Osteocyte (in vitro differentiated cells): Measurements from ENCODE around the gene TOP1. TPM values are rescaled to one million over a fixed set of nuclear protein-coding genes. Genes with fewer than 3 reads are reported as not detected.

Experiments used
- DNase-seq: peaks from one replicate; pipeline ENCODE4 v3.0.0; 2021; ENCODE audit warnings: mixed read lengths; ENCODE audit not compliant: unreplicated experiment; ENCODE audit errors: extremely low spot score
- H3K27ac Mint-ChIP-seq: one replicate; pipeline ENCODE4 v1.8.0; 2021; ENCODE audit warnings: mild to moderate bottlenecking, mixed read lengths; ENCODE audit not compliant: unreplicated experiment
- H3K27me3 Mint-ChIP-seq: one replicate; pipeline ENCODE4 v1.8.0; 2021; ENCODE audit warnings: mixed read lengths; ENCODE audit not compliant: unreplicated experiment
- H3K36me3 Mint-ChIP-seq: one replicate; pipeline ENCODE4 v1.8.0; 2021; ENCODE audit warnings: mixed read lengths; ENCODE audit not compliant: unreplicated experiment
- H3K4me1 Mint-ChIP-seq: one replicate; pipeline ENCODE4 v1.8.0; 2021; ENCODE audit warnings: mixed read lengths; ENCODE audit not compliant: unreplicated experiment
- H3K4me3 Mint-ChIP-seq: one replicate; pipeline ENCODE4 v1.8.0; 2021; ENCODE audit warnings: mild to moderate bottlenecking, moderate library complexity, mixed read lengths; ENCODE audit not compliant: unreplicated experiment
- H3K9me3 Mint-ChIP-seq: one replicate; pipeline ENCODE4 v1.8.0; 2021; ENCODE audit warnings: mixed read lengths; ENCODE audit not compliant: unreplicated experiment
- CTCF ChIP-seq: fragments of 200-600 bp; sonication (generic); IDR thresholded peaks from 2 replicates; pipeline ENCODE4 v1.5.0; 2021; ENCODE audit warnings: antibody characterized with exemption, mild to moderate bottlenecking, moderate library complexity
- total RNA-seq: library from RNA; stranded (reverse); gene quantifications from 2 replicates; pipeline ENCODE4 v1.2.1, GENCODE V29; 2021

TOP1 gene
- total RNA-seq, 1 donor from 2014 or later = 51.1 TPM

GRCh38 chr20:41142919-41143318 is 114.3 kb downstream of the TOP1 start:
- Mint-ChIP-seq H3K27ac (no peak overlapping the region), H3K4me1 (peaks cover 57% of the 10 kb centered on the region), H3K36me3 (peaks cover 10% of the 10 kb centered on the region), H3K9me3 (no peaks in the 10 kb centered on the region), H3K4me3 (no peak overlapping the region), H3K27me3 (no peaks in the 10 kb centered on the region)
- DNase-seq = no peak
- no peak for TF ChIP-seq CTCF

- H3K27me3 Mint-ChIP-seq = no peaks in the 10 kb centered on the region
- H3K9me3 Mint-ChIP-seq = no peaks in the 10 kb centered on the region
- TF ChIP-seq CTCF = no peak
- no peak for DNase-seq
- H3K4me3 Mint-ChIP-seq = no peak overlapping the region
- H3K36me3 Mint-ChIP-seq = peaks cover 10% of the 10 kb centered on the region
- peaks cover 55% of the 10 kb centered on the region for H3K4me1 Mint-ChIP-seq
- H3K27ac Mint-ChIP-seq = no peak overlapping the region
Observed at GRCh38 chr20:41143354-41143753, 114.7 kb downstream of the TOP1 start.

GRCh38 chr20:41145317-41145716 is 116.7 kb downstream of the TOP1 start:
- peaks cover 42% of the 10 kb centered on the region for H3K4me1 Mint-ChIP-seq
- no peaks in the 10 kb centered on the region for H3K9me3 Mint-ChIP-seq
- no peak overlapping the region for H3K27ac Mint-ChIP-seq
- no peaks in the 10 kb centered on the region for H3K27me3 Mint-ChIP-seq
- DNase-seq = no peak
- no peak overlapping the region for H3K4me3 Mint-ChIP-seq
- TF ChIP-seq CTCF = no peak
- peaks cover 10% of the 10 kb centered on the region for H3K36me3 Mint-ChIP-seq

GRCh38 chr20:41145821-41146620 is 117.4 kb downstream of the TOP1 start:
- Mint-ChIP-seq H3K4me1 (peaks cover 35% of the 10 kb centered on the region), H3K27me3 (no peaks in the 10 kb centered on the region), H3K36me3 (peaks cover 10% of the 10 kb centered on the region), H3K9me3 (no peaks in the 10 kb centered on the region), H3K27ac (no peak overlapping the region), H3K4me3 (no peak overlapping the region)
- DNase-seq = no peak
- TF ChIP-seq CTCF = no peak

- no peak overlapping the region for H3K27ac Mint-ChIP-seq
- TF ChIP-seq CTCF = no peak
- no peak overlapping the region for H3K4me3 Mint-ChIP-seq
- peaks cover 30% of the 10 kb centered on the region for H3K4me1 Mint-ChIP-seq
- no peak for DNase-seq
- peaks cover 10% of the 10 kb centered on the region for H3K36me3 Mint-ChIP-seq
- no peaks in the 10 kb centered on the region for H3K9me3 Mint-ChIP-seq
- H3K27me3 Mint-ChIP-seq = no peaks in the 10 kb centered on the region
Observed at GRCh38 chr20:41147767-41148191, 119.2 kb downstream of the TOP1 start.
